Keratinocyte (primary cell): ENCODE data around the gene CRYGD.

Experiments
- CTCF ChIP-seq, 3 experiments: IDR thresholded peaks in 1 of 3; conservative IDR thresholded peaks in 1 of 3; optimal IDR thresholded peaks in 1 of 3; 2 replicates in 2 of 3; 3 replicates in 1 of 3; pipeline versions ENCODE3 to v1.5.1; 2011; ENCODE audit warnings: low read length in 3 of 3, mild to moderate bottlenecking in 3 of 3, moderate library complexity in 2 of 3, control low read depth in 1 of 3, inconsistent platforms in 1 of 3; ENCODE audit not compliant: insufficient read depth in 2 of 3; ENCODE audit errors: extremely low read depth in 1 of 3
- EZH2 ChIP-seq: IDR thresholded peaks from one replicate; pipeline ENCODE4 v1.6.1; 2012; ENCODE audit warnings: inconsistent platforms, mild to moderate bottlenecking, low read length, moderate library complexity

- TF ChIP-seq CTCF (optimal IDR thresholded peaks at IDR 0.05 in 1 of 3, IDR thresholded peaks at IDR 0.05 in 1 of 3, conservative IDR thresholded peaks at IDR 0.05 in 1 of 3; ENCODE audit: extremely low read depth in 1 of 3, insufficient read depth in 2 of 3, low read length in 3 of 3) (no peak), EZH2 (no peak)
Measured at GRCh38 chr2:208136716-208137094, 12.4 kb upstream of the CRYGD start.
